Mammary epithelial cell (primary cell): Measurements from ENCODE around the gene ACSF3.

Experiments
- CTCF ChIP-seq, 2 donors: IDR thresholded peaks in 1 of 2; conservative IDR thresholded peaks in 1 of 2; 2 replicates each; pipeline ENCODE4 v1.5.1; 2011 to 2012; ENCODE audit warnings: inconsistent platforms in 2 of 2, low read length in 2 of 2, mild to moderate bottlenecking in 2 of 2, control low read depth in 1 of 2, low read depth in 1 of 2; ENCODE audit not compliant: insufficient read depth in 1 of 2; ENCODE audit errors: extremely low read depth in 1 of 2
- EZH2 ChIP-seq: IDR thresholded peaks from 2 replicates; pipeline ENCODE4 v1.6.1; 2012; ENCODE audit warnings: low read length, inconsistent platforms, borderline replicate concordance

- TF ChIP-seq EZH2 (no peak), CTCF (conservative IDR thresholded peaks at IDR 0.05 in 1 of 2, IDR thresholded peaks at IDR 0.05 in 1 of 2; ENCODE audit: extremely low read depth in 1 of 2, insufficient read depth in 1 of 2, low read depth in 1 of 2, low read length in 2 of 2) (no peak)
Measured at GRCh38 chr16:89114159-89114981, 20.7 kb downstream of the ACSF3 start.
